Thyroid gland (tissue), 4 donors: ENCODE results near the gene ANKRD13D. TPM values are rescaled to one million over a fixed set of nuclear protein-coding genes. Genes with fewer than 3 reads are reported as not detected.

Experiments used
- DNase-seq, 2 donors: peaks; one replicate each; pipeline ENCODE4 v3.0.0-alpha.2; 2019
- H3K27ac ChIP-seq, 3 donors: fragments of 200-600 bp; sonication (generic); 1 replicate in 2 of 3; 2 replicates in 1 of 3; pipeline ENCODE4 v1.5.1; 2016 to 2019; ENCODE audit warnings: mild to moderate bottlenecking in 1 of 3, moderate library complexity in 1 of 3
- H3K27me3 ChIP-seq: fragments of 200-600 bp; sonication (generic); one replicate; pipeline ENCODE4 v1.5.1; 2019
- H3K36me3 ChIP-seq, 2 donors: fragments of 200-600 bp; sonication (generic); one replicate each; pipeline ENCODE4 v1.5.1; 2016 to 2019
- H3K4me1 ChIP-seq, 2 donors: fragments of 200-600 bp; sonication (generic); one replicate each; pipeline ENCODE4 v1.5.1; 2017 to 2019
- H3K4me3 ChIP-seq, 3 donors: fragments of 200-600 bp; sonication (generic); replicated peaks in 1 of 3; 1 replicate in 2 of 3; 2 replicates in 1 of 3; pipeline ENCODE4 v1.5.1; 2016; ENCODE audit warnings: mild to moderate bottlenecking in 1 of 3
- H3K9me3 ChIP-seq: fragments of 200-600 bp; sonication (generic); one replicate; pipeline ENCODE4 v1.5.1; 2017
- POLR2A ChIP-seq, 2 donors: fragments of 450-650 bp; IDR thresholded peaks; one replicate each; pipeline ENCODE4 v1.6.1; 2017; ENCODE audit warnings: antibody characterized with exemption in 2 of 2, mild to moderate bottlenecking in 2 of 2, moderate library complexity in 1 of 2
- WGBS, 2 donors: methylation state at CpG; one replicate each; pipeline ENCODE4 v1.1.5; 2017; 5-methylcytosine and 5-hydroxymethylcytosine counted together
- intact Hi-C: fragments of 100-400 bp; cut with DNase I; formaldehyde crosslinking; loops from one replicate; pipeline ENCODE4 v1.15.1; 2023
- total RNA-seq, 4 donors: library from RNA; depleted of rRNA; stranded (reverse); fragments of >200 nt; gene quantifications; one replicate each; pipeline ENCODE4 v1.2.3, GENCODE V29; 2016
- TF ChIP-seq, protein P1 (sequence below), 6 experiments: fragments of 200-600 bp in 3 of 6; fragments of 450-650 bp in 3 of 6; sonication (generic) in 3 of 6; IDR thresholded peaks; one replicate each; pipeline ENCODE4 v1.5.1; 2016 to 2019; ENCODE audit warnings: antibody characterized with exemption in 6 of 6, mild to moderate bottlenecking in 2 of 6, inconsistent platforms in 1 of 6, moderate library complexity in 1 of 6

Gene ANKRD13D
- total RNA-seq, 4 donors from 2014 or later = 27.9 to 36.8 (median 31.5) TPM

DNA sequence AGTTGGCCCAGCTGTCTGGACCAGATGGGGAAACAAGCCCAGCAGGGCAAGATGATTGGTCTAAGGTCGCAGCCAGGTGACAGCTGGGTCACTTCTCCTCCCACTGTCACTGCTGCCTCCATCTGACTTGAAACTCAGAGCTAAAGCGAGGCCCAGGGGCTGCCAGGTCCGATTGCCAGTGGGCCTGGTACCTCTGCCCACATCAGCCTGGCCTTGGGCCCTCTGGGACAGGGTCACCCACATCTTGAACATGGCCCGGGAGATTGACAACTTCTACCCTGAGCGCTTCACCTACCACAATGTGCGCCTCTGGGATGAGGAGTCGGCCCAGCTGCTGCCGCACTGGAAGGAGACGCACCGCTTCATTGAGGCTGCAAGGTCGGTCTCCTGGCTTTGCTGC lies 20.1 kb downstream of the ANKRD13D start:
- H3K27me3 ChIP-seq = no peaks in the 10 kb centered on the region
- peaks cover 7% of the 10 kb centered on the region in 2 donors for H3K4me1 ChIP-seq
- no peak for DNase-seq
- no peaks in the 10 kb centered on the region for H3K9me3 ChIP-seq
- TF ChIP-seq, protein P1, sequence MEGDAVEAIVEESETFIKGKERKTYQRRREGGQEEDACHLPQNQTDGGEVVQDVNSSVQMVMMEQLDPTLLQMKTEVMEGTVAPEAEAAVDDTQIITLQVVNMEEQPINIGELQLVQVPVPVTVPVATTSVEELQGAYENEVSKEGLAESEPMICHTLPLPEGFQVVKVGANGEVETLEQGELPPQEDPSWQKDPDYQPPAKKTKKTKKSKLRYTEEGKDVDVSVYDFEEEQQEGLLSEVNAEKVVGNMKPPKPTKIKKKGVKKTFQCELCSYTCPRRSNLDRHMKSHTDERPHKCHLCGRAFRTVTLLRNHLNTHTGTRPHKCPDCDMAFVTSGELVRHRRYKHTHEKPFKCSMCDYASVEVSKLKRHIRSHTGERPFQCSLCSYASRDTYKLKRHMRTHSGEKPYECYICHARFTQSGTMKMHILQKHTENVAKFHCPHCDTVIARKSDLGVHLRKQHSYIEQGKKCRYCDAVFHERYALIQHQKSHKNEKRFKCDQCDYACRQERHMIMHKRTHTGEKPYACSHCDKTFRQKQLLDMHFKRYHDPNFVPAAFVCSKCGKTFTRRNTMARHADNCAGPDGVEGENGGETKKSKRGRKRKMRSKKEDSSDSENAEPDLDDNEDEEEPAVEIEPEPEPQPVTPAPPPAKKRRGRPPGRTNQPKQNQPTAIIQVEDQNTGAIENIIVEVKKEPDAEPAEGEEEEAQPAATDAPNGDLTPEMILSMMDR (IDR thresholded peaks at IDR 0.05) = no peak
- TF ChIP-seq POLR2A (IDR thresholded peaks at IDR 0.05) = no peak
- peaks cover 15 to 21% of the 10 kb centered on the region in 2 donors for H3K36me3 ChIP-seq
- H3K4me3 ChIP-seq = no peak overlapping the region
- H3K27ac ChIP-seq = no peak overlapping the region
- 94 to 100% methylated on average over 4 to 9 of the region's 11 CpGs for WGBS, 2 donors
- intact Hi-C loops = no loop called here

DNA sequence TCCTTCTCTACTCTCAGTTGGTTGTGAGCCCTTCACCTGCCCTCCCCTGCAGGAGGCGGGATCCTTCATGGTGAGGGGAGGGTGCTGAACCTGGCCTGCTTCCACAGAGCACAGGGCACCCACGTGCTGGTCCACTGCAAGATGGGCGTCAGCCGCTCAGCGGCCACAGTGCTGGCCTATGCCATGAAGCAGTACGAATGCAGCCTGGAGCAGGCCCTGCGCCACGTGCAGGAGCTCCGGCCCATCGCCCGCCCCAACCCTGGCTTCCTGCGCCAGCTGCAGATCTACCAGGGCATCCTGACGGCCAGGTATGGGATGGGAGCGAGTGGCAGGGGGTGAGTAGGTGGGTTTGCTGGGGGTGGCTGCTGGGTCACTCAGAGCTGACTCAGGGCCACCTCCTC lies 20.6 kb downstream of the ANKRD13D start:
- H3K9me3 ChIP-seq = no peaks in the 10 kb centered on the region
- peaks cover 2 to 3% of the 10 kb centered on the region in 2 donors for H3K4me1 ChIP-seq
- intact Hi-C loops = no loop called here
- 75 to 95% methylated on average over 5 to 7 of the region's 14 CpGs for WGBS, 2 donors
- H3K4me3 ChIP-seq = no peak overlapping the region
- no peak overlapping the region for H3K27ac ChIP-seq
- H3K27me3 ChIP-seq = no peaks in the 10 kb centered on the region
- no peak for DNase-seq
- TF ChIP-seq POLR2A (IDR thresholded peaks at IDR 0.05) = no peak
- TF ChIP-seq, protein P1 (IDR thresholded peaks at IDR 0.05) = no peak
- peaks cover 15 to 21% of the 10 kb centered on the region in 2 donors for H3K36me3 ChIP-seq

DNA sequence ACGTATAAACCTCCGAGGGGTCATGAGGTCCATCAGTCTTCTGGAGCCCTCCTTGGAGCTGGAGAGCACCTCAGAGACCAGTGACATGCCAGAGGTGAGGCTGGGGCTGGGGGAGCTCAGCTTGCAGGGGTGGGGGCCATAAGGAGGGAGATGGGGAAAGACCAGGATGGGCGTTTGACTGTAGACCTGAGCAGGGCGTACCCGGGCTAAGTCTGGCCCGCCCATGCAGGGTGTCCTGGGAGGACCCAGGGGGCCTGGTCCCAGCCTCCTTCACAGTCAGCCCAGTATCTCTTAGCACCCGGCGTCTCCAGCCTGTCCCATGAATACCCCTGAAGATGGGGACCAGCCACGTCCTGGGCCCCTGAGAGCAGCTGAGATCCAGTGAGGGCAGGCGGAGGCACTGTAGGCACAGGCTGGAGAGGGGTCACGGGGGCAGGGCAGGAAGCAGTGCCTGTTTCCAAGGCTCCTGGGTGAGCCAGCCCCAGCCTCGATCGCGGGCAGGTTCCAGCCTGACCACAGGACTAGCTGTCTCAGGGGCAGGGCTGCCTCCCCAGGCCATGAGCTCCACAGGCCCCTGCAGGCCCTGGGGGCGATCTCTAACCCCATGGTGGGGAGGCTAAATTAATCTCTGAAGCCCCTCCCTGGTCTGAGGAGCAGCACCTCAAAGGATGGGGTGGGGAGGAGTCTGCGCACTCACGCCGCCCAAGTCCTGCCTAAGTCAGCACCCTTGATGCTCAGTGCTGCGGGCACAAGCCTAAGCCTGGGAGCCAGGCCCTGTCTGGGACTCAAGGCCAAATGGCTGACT lies 21.3 kb downstream of the ANKRD13D start:
- TF ChIP-seq, protein P1 (IDR thresholded peaks at IDR 0.05) = no peak
- no peak for TF ChIP-seq POLR2A (IDR thresholded peaks at IDR 0.05)
- peaks cover 15 to 21% of the 10 kb centered on the region in 2 donors for H3K36me3 ChIP-seq
- no peak for DNase-seq
- WGBS, 2 donors = 94 to 97% methylated on average over 10 to 11 of the region's 19 CpGs
- H3K27me3 ChIP-seq = no peaks in the 10 kb centered on the region
- no peaks in the 10 kb centered on the region for H3K4me1 ChIP-seq
- H3K27ac ChIP-seq = no peak overlapping the region
- H3K4me3 ChIP-seq = no peak overlapping the region
- intact Hi-C loops = no loop called here
- no peaks in the 10 kb centered on the region for H3K9me3 ChIP-seq

DNA sequence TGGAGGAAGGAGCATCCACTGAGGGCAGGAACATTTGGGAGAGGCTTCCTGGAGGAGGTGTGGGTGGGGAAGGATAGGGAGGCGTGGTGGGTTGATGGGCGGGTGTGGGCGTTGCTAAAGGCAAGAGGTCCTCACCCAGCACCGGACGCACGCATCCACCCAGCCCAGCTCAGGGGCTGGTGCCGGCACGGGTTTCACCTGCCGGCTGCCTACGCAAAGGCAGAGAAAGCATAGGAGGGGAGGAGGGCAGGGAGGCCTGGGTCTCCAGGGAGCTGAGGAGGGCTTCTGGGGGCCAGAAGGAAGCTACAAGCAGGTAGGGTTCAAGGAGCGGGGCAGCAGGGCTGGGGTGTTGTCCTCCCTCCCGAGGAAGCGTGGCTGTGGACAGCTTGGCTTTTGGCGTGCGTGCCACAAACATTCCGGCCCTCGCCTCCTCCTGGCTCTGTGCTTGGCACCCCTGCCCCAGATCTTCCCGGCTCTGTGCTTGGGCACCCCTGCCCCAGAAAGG lies 22.0 kb downstream of the ANKRD13D start:
- no peak overlapping the region for H3K27ac ChIP-seq
- peaks cover 15 to 21% of the 10 kb centered on the region in 2 donors for H3K36me3 ChIP-seq
- no peak overlapping the region for H3K4me3 ChIP-seq
- H3K27me3 ChIP-seq = no peaks in the 10 kb centered on the region
- no peaks in the 10 kb centered on the region for H3K4me1 ChIP-seq
- WGBS, 2 donors = 86 to 89% methylated on average over 11 to 18 of the region's 18 CpGs
- DNase-seq = no peak
- no peak for TF ChIP-seq POLR2A (IDR thresholded peaks at IDR 0.05)
- TF ChIP-seq, protein P1 (IDR thresholded peaks at IDR 0.05) = no peak
- intact Hi-C loops = no loop called here
- no peaks in the 10 kb centered on the region for H3K9me3 ChIP-seq

DNA sequence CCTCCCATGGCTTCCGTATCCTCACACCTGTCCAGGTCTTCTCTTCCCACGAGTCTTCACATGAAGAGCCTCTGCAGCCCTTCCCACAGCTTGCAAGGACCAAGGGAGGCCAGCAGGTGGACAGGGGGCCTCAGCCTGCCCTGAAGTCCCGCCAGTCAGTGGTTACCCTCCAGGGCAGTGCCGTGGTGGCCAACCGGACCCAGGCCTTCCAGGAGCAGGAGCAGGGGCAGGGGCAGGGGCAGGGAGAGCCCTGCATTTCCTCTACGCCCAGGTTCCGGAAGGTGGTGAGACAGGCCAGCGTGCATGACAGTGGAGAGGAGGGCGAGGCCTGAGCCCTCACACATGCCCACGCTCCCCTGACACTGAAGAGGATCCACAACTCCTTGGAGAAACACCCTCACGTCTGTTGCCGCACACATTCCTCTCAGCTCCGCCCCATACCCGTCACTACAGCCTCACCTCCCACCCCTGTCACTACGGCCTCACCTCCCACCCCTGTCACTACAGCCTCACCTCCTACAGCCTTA lies 22.5 kb downstream of the ANKRD13D start:
- Histone ChIP-seq H3K27me3 (no peaks in the 10 kb centered on the region), H3K4me3 (no peak overlapping the region), H3K9me3 (no peaks in the 10 kb centered on the region), H3K4me1 (peaks cover 2 to 3% of the 10 kb centered on the region in 2 donors), H3K27ac (no peak overlapping the region), H3K36me3 (peaks cover 15 to 21% of the 10 kb centered on the region in 2 donors)
- TF ChIP-seq, protein P1 (IDR thresholded peaks at IDR 0.05) = no peak
- no peak for TF ChIP-seq POLR2A (IDR thresholded peaks at IDR 0.05)
- 80 to 93% methylated on average over 10 to 15 of the region's 15 CpGs for WGBS, 2 donors
- intact Hi-C loops = no loop called here
- no peak for DNase-seq
